GM23338 (cell line): ENCODE measurements around the gene DBF4B. TPM values are rescaled to one million over a fixed set of nuclear protein-coding genes. Genes with fewer than 3 reads are reported as not detected.

Source experiments
- ATAC-seq: fragments of 200-7000 bp; cut with Tn5 transposase; 3 replicates; pipeline ENCODE4 v1.9.1; 2020
- DNase-seq: peaks from one replicate; pipeline ENCODE4 v3.0.0-alpha.2; 2015; ENCODE audit warnings: low spot score
- H2AFZ ChIP-seq: fragments of 200-600 bp; sonication (generic); 2 replicates; pipeline ENCODE4 v1.8.0; 2016; ENCODE audit warnings: antibody characterized with exemption, mild to moderate bottlenecking, moderate library complexity
- H3F3A ChIP-seq: fragments of 200-600 bp; sonication (generic); replicated peaks from 2 replicates; pipeline ENCODE4 v1.8.0; 2017; ENCODE audit warnings: antibody characterized with exemption, mixed run types, low read depth
- H3K27ac ChIP-seq: fragments of 200-600 bp; sonication (generic); 2 replicates; pipeline ENCODE4 v1.6.1; 2016; ENCODE audit warnings: low read depth
- H3K27me3 ChIP-seq: fragments of 200-600 bp; sonication (generic); 2 replicates; pipeline ENCODE4 v1.8.0; 2016; ENCODE audit warnings: mild to moderate bottlenecking, mixed run types, moderate library complexity; ENCODE audit not compliant: insufficient read depth
- H3K36me3 ChIP-seq: fragments of 200-600 bp; sonication (generic); 2 replicates; pipeline ENCODE4 v1.8.0; 2016; ENCODE audit warnings: mild to moderate bottlenecking; ENCODE audit not compliant: insufficient read depth
- H3K4me1 ChIP-seq: fragments of 200-600 bp; sonication (generic); 2 replicates; pipeline ENCODE4 v1.8.0; 2016; ENCODE audit warnings: mild to moderate bottlenecking, moderate library complexity; ENCODE audit not compliant: insufficient read depth
- H3K4me2 ChIP-seq: fragments of 200-600 bp; sonication (generic); 2 replicates; pipeline ENCODE4 v1.7.1; 2017; ENCODE audit warnings: mixed run types
- H3K4me3 ChIP-seq: fragments of 200-600 bp; sonication (generic); 2 replicates; pipeline ENCODE4 v1.6.1; 2016; ENCODE audit warnings: mixed run types
- H3K79me2 ChIP-seq: fragments of 200-600 bp; sonication (generic); replicated peaks from 2 replicates; pipeline ENCODE4 v1.8.0; 2017; ENCODE audit warnings: mild to moderate bottlenecking; ENCODE audit not compliant: insufficient read depth
- H3K9me2 ChIP-seq: fragments of 200-600 bp; sonication (generic); 2 replicates; pipeline ENCODE4 v1.8.0; 2017; ENCODE audit not compliant: insufficient read depth
- H4K20me1 ChIP-seq: fragments of 200-600 bp; sonication (generic); replicated peaks from 2 replicates; pipeline ENCODE4 v1.8.0; 2017; ENCODE audit warnings: mild to moderate bottlenecking; ENCODE audit not compliant: insufficient read depth
- H3K27ac Mint-ChIP-seq: 2 replicates; pipeline ENCODE4 v1.8.0; 2020; ENCODE audit warnings: inconsistent platforms, mild to moderate bottlenecking, moderate library complexity, mixed read lengths
- H3K27me3 Mint-ChIP-seq: 3 replicates; pipeline ENCODE4 v1.8.0; 2022; ENCODE audit warnings: low read depth, mild to moderate bottlenecking, moderate library complexity, mixed read lengths, inconsistent platforms; ENCODE audit not compliant: insufficient read depth, poor library complexity
- H3K36me3 Mint-ChIP-seq: 3 replicates; pipeline ENCODE4 v1.8.0; 2021; ENCODE audit warnings: low read depth, mild to moderate bottlenecking, inconsistent platforms, moderate library complexity, mixed read lengths
- H3K4me1 Mint-ChIP-seq: 3 replicates; pipeline ENCODE4 v1.8.0; 2020; ENCODE audit warnings: mild to moderate bottlenecking, inconsistent platforms, mixed read lengths
- H3K4me3 Mint-ChIP-seq: 3 replicates; pipeline ENCODE4 v1.8.0; 2021; ENCODE audit warnings: moderate library complexity, mild to moderate bottlenecking, inconsistent platforms, mixed read lengths
- H3K9me3 Mint-ChIP-seq: 3 replicates; pipeline ENCODE4 v1.8.0; 2020; ENCODE audit warnings: moderate library complexity, mild to moderate bottlenecking, inconsistent platforms, mixed read lengths
- CREB1 ChIP-seq: fragments of 250-450 bp; sonication (Bioruptor Pico); IDR thresholded peaks from 2 replicates; pipeline ENCODE4 v1.5.0; 2020; ENCODE audit warnings: low read depth, mild to moderate bottlenecking, moderate library complexity
- CTCF ChIP-seq, 2 experiments: fragments of 200-600 bp in 1 of 2; sonication (generic) in 1 of 2; conservative IDR thresholded peaks; 2 replicates each; pipeline versions ENCODE4 v1.5.1 to v1.6.1; 2016 to 2017; ENCODE audit warnings: antibody characterized with exemption in 2 of 2, low read depth in 2 of 2, mild to moderate bottlenecking in 2 of 2, moderate library complexity in 1 of 2
- ETS1 ChIP-seq: IDR thresholded peaks from 2 replicates; pipeline ENCODE4 v1.6.1; 2016; ENCODE audit warnings: antibody characterized with exemption
- EZH2 ChIP-seq: fragments of 200-600 bp; sonication (generic); IDR thresholded peaks from one replicate; pipeline ENCODE4 v1.8.0; 2017; ENCODE audit warnings: antibody characterized with exemption, mild to moderate bottlenecking, low read depth; ENCODE audit not compliant: unreplicated experiment
- EZH2phosphoT487 ChIP-seq: fragments of 200-600 bp; sonication (generic); IDR thresholded peaks from one replicate; pipeline ENCODE4 v1.8.1; 2018; ENCODE audit warnings: antibody characterized with exemption; ENCODE audit not compliant: unreplicated experiment
- JUNB ChIP-seq: IDR thresholded peaks from one replicate; pipeline ENCODE4 v1.6.1; 2016; ENCODE audit warnings: antibody characterized with exemption; ENCODE audit not compliant: unreplicated experiment
- NANOG ChIP-seq: IDR thresholded peaks from 2 replicates; pipeline ENCODE4 v1.6.1; 2016; ENCODE audit warnings: antibody characterized with exemption, borderline replicate concordance
- POLR2AphosphoS5 ChIP-seq: IDR thresholded peaks from 2 replicates; pipeline ENCODE4 v1.6.1; 2016; ENCODE audit warnings: antibody characterized with exemption, low read depth
- REST ChIP-seq: IDR thresholded peaks from one replicate; pipeline ENCODE4 v1.6.1; 2018; ENCODE audit warnings: antibody characterized with exemption; ENCODE audit not compliant: unreplicated experiment
- STAT1 ChIP-seq: IDR thresholded peaks from one replicate; pipeline ENCODE4 v1.6.1; 2016; ENCODE audit warnings: antibody characterized with exemption; ENCODE audit not compliant: unreplicated experiment
- ZNF331 ChIP-seq: fragments of 250-450 bp; sonication (Bioruptor Pico); IDR thresholded peaks from 2 replicates; pipeline ENCODE4 v1.5.0; 2020; ENCODE audit warnings: low read depth, mild to moderate bottlenecking, moderate library complexity
- ZNF462 ChIP-seq: fragments of 250-450 bp; sonication (Bioruptor Pico); IDR thresholded peaks from 2 replicates; pipeline ENCODE4 v1.5.0; 2020; ENCODE audit warnings: mild to moderate bottlenecking, moderate library complexity
- polyA plus RNA-seq: library from polyadenylated mRNA; unstranded; fragments of >200 nt; fragmentation: Nextera tagmentation; extraction: Ambion mirVana; gene quantifications from 2 replicates; pipeline ENCODE4 v1.2.1, GENCODE V29; 2016
- total RNA-seq: library from RNA; depleted of rRNA; stranded (reverse); fragments of >200 nt; shearing (Covaris generic); gene quantifications from 2 replicates; pipeline ENCODE4 v1.2.3, GENCODE V29; 2014

DBF4B gene
- total and polyA plus RNA-seq, 2 experiments from 2014 or later: 9.9 to 16.4 TPM

- DNase-seq: no peak
- ATAC-seq: no peak
- Mint-ChIP-seq H3K27me3 (peaks cover 19% of the 10 kb centered on the region), H3K4me1 (peaks cover 34% of the 10 kb centered on the region), H3K27ac (peak overlapping the region; percentile 37; the same call in 1 of the 2 replicates), H3K9me3 (no peaks in the 10 kb centered on the region), H3K4me3 (0 out of 3 replicates have a peak overlapping the region, but pooled peaks have one; percentile 38), H3K36me3 (no peaks in the 10 kb centered on the region)
- H4K20me1 ChIP-seq: no peaks in the 10 kb centered on the region
- no peaks in the 10 kb centered on the region for H3K79me2 ChIP-seq
- H3K36me3 ChIP-seq: no peaks in the 10 kb centered on the region
- TF ChIP-seq CREB1 (CRISPR knock-in tag) (no peak), ETS1 (no peak), POLR2AphosphoS5 (no peak), JUNB (no peak), ZNF462 (no peak), ZNF331 (CRISPR knock-in tag) (no peak), NANOG (no peak), EZH2 (no peak), REST (no peak), STAT1 (no peak), CTCF (conservative IDR thresholded peaks at IDR 0.05; ENCODE audit: low read depth in 2 of 2) (no peak), EZH2phosphoT487 (no peak)
- H3K4me2 ChIP-seq: peak overlapping the region; percentile 63
- no peaks in the 10 kb centered on the region for H3K9me2 ChIP-seq
- peaks cover 25% of the 10 kb centered on the region for H3K4me1 ChIP-seq
- H3K27ac ChIP-seq: peak overlapping the region; percentile 24; the same call in 1 of the 2 replicates
- H3K4me3 ChIP-seq: no peak overlapping the region; the same call in 1 of the 2 replicates
- 0 out of 2 replicates have a peak, but pooled peaks cover 4% of the 10 kb centered on the region for H3F3A ChIP-seq
- no peaks in the 10 kb centered on the region for H3K27me3 ChIP-seq
- peak overlapping the region; percentile 96 for H2AFZ ChIP-seq
Measured at GRCh38 chr17:44782326-44782850, 73.9 kb downstream of the DBF4B start.
